Right cardiac atrium (tissue), 5 donors: ENCODE results near the gene CTR9. TPM values are rescaled to one million over a fixed set of nuclear protein-coding genes. Genes with fewer than 3 reads are reported as not detected.
A peak's percentile ranks its signal among the peaks of the same experiment; 100 is the strongest.

Source experiments
- ATAC-seq, 2 donors: fragments of 200-7000 bp; cut with Tn5 transposase; one replicate each; pipeline versions ENCODE4 v1.8.0 to v1.9.1; 2020; ENCODE audit warnings: moderate library complexity in 2 of 2, mild to moderate bottlenecking in 1 of 2
- DNase-seq, 3 donors: peaks; one replicate each; pipeline ENCODE4 v3.0.0-alpha.2; 2020
- H3K27ac ChIP-seq: one replicate; pipeline ENCODE4 v1.5.1; 2013; ENCODE audit warnings: mild to moderate bottlenecking, low read length, control low read depth, moderate library complexity
- H3K27me3 ChIP-seq: one replicate; pipeline ENCODE4 v1.6.1; 2013; ENCODE audit not compliant: control insufficient read depth, insufficient read depth
- H3K4me1 ChIP-seq: one replicate; pipeline ENCODE4 v1.6.1; 2013; ENCODE audit warnings: low read length; ENCODE audit not compliant: control insufficient read depth, insufficient read depth
- H3K4me3 ChIP-seq: one replicate; pipeline ENCODE4 v1.5.1; 2013; ENCODE audit warnings: low read length, control low read depth
- H3K9me3 ChIP-seq: one replicate; pipeline ENCODE4 v1.6.1; 2013; ENCODE audit warnings: low read length; ENCODE audit not compliant: control insufficient read depth
- WGBS: extraction: QIAGEN DNeasy Blood & Tissue Kit; methylation state at CpG from one replicate; pipeline ENCODE4 v1.1.7; 2013; 5-methylcytosine and 5-hydroxymethylcytosine counted together
- intact Hi-C, 4 donors: fragments of 100-400 bp; cut with DNase I; formaldehyde crosslinking; loops; one replicate each; pipeline versions ENCODE4 v1.11.0 to v1.14.0; 2022 to 2023
- long read RNA-seq, 4 donors: library from polyadenylated mRNA; unstranded; transcript quantifications; one replicate each; pipeline ENCODE4 v2.0.0, GENCODE V29; 2020 to 2021
- polyA plus RNA-seq: library from polyadenylated mRNA; stranded (reverse); fragments of 200-250 nt; gene quantifications from one replicate; pipeline ENCODE4 v1.2.3, GENCODE V29; 2013
- total RNA-seq, 4 donors: library from RNA; stranded (reverse); fragmentation: NEBNext Ultra II Directional; extraction: Animal tissue kit (Norgen Biotek cat#: 25700); gene quantifications; one replicate each; pipeline ENCODE4 v1.2.1, GENCODE V29; 2021
- donor health status: healthy with polysubstance abuse.
- donor health status: DM: no; HTN: yes; CAD: no.
- donor health status: DM: no; HTN: no; CAD: no.
- donor health status: DM: no; HTN: yes; CAD: no; lungs with severe emphysema.
- donor health status: DM: yes; HTN: yes; CAD: no.

Gene CTR9
- total RNA-seq: 10 to 100 TPM; 26.0 to 29.8 (median 28.1) TPM
- polyA plus RNA-seq: 14.1 TPM
- long read RNA-seq, donor 1, full-length matches to known transcripts: 10 of 40 reads
- long read RNA-seq, donor 1, partial matches to known transcripts: 27 of 40 reads
- long read RNA-seq, donor 1, other reads (novel, unspliced or antisense): 3 of 40 reads
- long read RNA-seq, donor 2, full-length matches to known transcripts: 23 of 31 reads
- long read RNA-seq, donor 2, partial matches to known transcripts: 6 of 31 reads
- long read RNA-seq, donor 2, other reads (novel, unspliced or antisense): 2 of 31 reads
- long read RNA-seq, donor 3, full-length matches to known transcripts: 14 of 155 reads
- long read RNA-seq, donor 3, partial matches to known transcripts: 130 of 155 reads
- long read RNA-seq, donor 3, other reads (novel, unspliced or antisense): 11 of 155 reads
- long read RNA-seq, donor 4, full-length matches to known transcripts: 18 of 21 reads
- long read RNA-seq, donor 4, partial matches to known transcripts: 1 of 21 reads
- long read RNA-seq, donor 4, other reads (novel, unspliced or antisense): 2 of 21 reads

DNA sequence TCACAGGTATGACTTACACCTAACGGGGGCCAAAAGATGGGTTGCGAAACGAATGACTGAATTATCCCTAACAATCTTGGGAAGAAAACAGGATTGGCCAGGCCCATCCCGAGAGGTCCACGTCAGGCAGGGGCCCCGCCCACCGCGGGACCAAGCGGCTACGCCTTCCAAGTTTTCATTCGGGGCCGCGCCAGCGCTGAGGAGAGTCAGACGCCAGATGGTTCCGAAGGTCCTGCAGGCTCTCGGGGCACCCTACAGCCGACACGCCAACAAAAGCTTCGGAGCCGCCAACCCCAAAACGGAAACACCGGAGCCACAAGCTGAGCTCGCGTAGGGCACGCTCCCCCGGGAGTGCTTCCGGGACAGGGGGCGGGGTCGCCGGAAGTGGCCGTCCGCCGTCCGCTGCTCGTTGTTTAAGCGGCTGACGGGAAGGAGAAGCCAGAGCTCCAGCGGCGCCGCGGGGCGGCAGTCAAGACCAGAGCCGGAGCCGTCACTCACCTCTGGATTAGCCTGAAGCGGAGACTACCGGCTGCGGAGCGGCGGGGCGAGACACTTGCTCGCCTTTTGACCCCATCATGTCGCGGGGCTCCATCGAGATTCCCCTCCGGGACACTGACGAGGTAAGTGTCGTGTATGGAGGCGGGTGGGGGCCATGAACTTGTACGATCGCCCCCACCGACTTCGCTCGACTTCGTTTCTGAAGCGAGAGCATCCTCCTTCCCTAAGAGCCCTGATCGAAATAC, at the start of gene CTR9:
TSS of gene CTR9 (plus strand) at position 409 of the 743 bp plus-strand sequence. CDS start at position 576, 167 bp downstream.
- Histone ChIP-seq H3K9me3 (no peaks in the 10 kb centered on the region), H3K27ac (peak within 1 kb of the TSS; percentile 99), H3K27me3 (no peaks in the 10 kb centered on the region), H3K4me3 (peak within 1 kb of the TSS; percentile 61), H3K4me1 (no peaks in the 10 kb centered on the region)
- WGBS: under 1% methylated on average over 67 of the region's 67 CpGs
- ATAC-seq (peak; percentile 97 to 98), DNase-seq (peak; percentile 94 to 98 (median 97))
- intact Hi-C loops: no loop called here

DNA sequence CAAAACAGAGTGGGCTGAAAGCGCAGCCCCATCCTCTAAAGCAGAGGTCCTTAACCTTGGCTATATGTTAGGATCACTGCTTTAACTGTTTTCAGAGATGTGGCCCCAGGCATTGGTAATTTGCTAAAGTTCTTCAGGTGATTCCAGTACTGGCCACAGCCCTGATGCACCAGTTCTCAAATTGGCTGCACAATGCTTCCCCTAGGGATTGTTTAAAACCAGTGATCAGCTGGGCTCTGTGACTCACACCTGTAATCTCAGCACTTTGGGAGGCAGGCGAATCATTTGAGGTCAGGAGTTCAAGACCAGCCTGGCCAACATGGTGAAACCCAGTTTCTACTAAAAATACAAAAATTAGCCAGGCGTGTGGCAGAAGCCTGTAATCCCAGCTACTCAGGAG, 49.1 kb upstream of the CTR9 start:
- no peak overlapping the region for H3K4me3 ChIP-seq
- no peaks in the 10 kb centered on the region for H3K27me3 ChIP-seq
- intact Hi-C loops: no loop called here
- no peak overlapping the region for H3K27ac ChIP-seq
- no peaks in the 10 kb centered on the region for H3K4me1 ChIP-seq
- H3K9me3 ChIP-seq: no peaks in the 10 kb centered on the region
- DNase-seq (no peak), ATAC-seq (no peak)
- 91% methylated on average over 3 of the region's 3 CpGs for WGBS

DNA sequence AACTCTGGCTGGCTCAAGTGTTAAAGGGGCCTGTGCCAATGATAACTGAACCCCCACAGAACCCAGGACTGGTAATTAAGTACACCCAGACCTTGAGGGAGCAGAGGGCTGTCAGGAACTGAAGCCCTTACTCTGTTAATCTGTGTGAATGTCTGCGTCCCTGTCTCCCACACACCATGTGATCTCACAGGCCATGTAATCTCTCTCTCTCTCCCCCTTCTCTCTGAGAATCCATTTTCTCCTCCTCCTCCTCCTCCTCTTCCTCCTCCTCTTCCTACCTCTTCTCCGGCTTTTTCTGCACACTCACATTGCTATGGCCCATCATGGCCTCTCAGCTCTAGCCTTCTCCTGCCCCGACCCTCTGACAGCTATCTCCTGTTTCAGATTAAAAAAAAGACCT, 42.9 kb upstream of the CTR9 start:
- Histone ChIP-seq H3K27me3 (no peaks in the 10 kb centered on the region), H3K4me3 (no peak overlapping the region), H3K9me3 (no peaks in the 10 kb centered on the region), H3K27ac (no peak overlapping the region), H3K4me1 (no peaks in the 10 kb centered on the region)
- DNase-seq: no peak
- no peak for ATAC-seq
- WGBS: 83% methylated on average over 3 of the region's 3 CpGs
- intact Hi-C loops: no loop called here

DNA sequence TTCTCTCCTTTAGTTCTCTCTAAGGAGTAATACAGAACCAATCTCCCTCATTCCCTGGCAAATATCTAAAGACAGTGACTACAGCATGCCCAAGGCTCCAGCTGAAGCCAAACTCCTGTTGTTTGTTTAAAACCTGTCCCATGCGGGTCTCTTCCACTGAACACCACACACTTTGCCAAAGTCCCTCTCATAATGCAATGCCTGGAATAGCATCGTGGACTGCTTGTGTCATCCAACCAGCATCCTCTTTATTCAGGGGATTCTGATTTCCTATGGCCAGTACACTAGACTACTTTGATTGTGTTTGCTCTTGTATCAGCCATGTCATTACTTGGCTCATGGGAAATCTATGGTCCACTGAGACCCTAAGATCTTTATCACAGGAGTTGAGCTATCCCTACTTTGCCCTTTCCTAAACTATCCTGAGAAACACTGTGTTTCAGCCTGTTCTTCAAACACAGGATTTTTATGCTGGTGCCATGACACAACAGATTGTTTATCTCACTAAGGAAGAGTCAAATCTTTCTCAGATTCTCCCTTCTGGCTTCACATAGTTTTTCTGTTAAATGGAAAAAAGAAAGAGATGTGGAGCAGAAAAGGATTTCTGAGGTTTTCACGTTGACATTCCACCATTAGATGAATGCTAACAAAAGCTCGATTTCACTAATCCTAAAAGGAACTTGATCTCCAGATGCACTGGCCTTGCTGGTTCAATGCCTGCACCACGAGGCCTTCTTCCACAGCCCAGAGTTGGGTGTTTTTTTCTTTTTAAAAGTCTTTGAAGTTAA, 41.6 kb upstream of the CTR9 start:
- ATAC-seq (no peak), DNase-seq (no peak)
- Histone ChIP-seq H3K27me3 (no peaks in the 10 kb centered on the region), H3K9me3 (no peaks in the 10 kb centered on the region), H3K4me1 (no peaks in the 10 kb centered on the region), H3K27ac (no peak overlapping the region), H3K4me3 (no peak overlapping the region)
- WGBS: 60% methylated on average over 5 of the region's 5 CpGs
- intact Hi-C loops: no loop called here

DNA sequence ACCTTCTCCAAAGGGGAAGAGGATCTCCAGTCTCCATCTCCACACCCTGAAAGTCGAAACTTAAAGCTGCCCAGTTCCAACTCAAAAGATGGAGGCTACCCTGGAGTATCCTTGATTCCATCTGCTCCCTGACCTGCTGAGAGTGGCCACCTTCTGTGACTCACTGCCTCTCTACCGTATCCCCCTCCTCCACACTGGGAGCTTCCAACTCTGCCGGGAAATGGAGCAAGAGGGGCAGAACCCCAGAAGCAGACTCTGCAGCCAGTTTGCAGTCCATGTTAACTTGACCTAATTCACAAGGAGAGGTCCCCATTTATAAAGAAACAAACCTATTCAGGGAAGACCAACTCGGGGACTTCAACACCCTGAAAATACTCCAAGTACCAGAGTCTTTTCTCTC, 35.5 kb upstream of the CTR9 start:
- 67% methylated on average over 4 of the region's 4 CpGs for WGBS
- H3K9me3 ChIP-seq: no peaks in the 10 kb centered on the region

DNA sequence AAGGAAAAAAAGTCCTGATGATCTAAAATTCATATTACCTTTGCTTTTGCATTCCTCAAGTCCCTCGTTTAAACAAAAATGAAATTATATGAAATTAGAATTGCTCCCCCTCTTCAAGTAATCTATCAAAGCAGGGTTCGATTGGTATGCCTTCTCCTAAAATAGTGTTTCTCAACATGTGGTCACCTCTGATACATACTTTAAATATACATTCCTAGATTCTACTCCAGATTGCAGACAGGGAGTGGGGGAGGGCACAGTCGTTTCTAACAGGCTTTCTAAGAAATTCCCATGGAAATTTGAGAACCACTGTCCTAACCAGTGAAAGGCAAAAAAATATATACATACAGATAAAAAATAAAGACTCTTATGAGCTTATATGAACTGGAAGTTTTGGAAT, 34.9 kb upstream of the CTR9 start:
- no peak for ATAC-seq
- intact Hi-C loops: no loop called here
- no peaks in the 10 kb centered on the region for H3K9me3 ChIP-seq
- no peak for DNase-seq
- no peaks in the 10 kb centered on the region for H3K27me3 ChIP-seq
- no peak overlapping the region for H3K27ac ChIP-seq
- no peak overlapping the region for H3K4me3 ChIP-seq
- no peaks in the 10 kb centered on the region for H3K4me1 ChIP-seq
- WGBS: 57% methylated on average over 3 of the region's 3 CpGs

More for the DNA sequence above, 35.5 kb upstream of the CTR9 start:
- no peaks in the 10 kb centered on the region for H3K27me3 ChIP-seq
- DNase-seq: no peak
- H3K27ac ChIP-seq: no peak overlapping the region
- H3K4me3 ChIP-seq: no peak overlapping the region
- no peaks in the 10 kb centered on the region for H3K4me1 ChIP-seq
- ATAC-seq: no peak
- intact Hi-C loops: no loop called here

DNA sequence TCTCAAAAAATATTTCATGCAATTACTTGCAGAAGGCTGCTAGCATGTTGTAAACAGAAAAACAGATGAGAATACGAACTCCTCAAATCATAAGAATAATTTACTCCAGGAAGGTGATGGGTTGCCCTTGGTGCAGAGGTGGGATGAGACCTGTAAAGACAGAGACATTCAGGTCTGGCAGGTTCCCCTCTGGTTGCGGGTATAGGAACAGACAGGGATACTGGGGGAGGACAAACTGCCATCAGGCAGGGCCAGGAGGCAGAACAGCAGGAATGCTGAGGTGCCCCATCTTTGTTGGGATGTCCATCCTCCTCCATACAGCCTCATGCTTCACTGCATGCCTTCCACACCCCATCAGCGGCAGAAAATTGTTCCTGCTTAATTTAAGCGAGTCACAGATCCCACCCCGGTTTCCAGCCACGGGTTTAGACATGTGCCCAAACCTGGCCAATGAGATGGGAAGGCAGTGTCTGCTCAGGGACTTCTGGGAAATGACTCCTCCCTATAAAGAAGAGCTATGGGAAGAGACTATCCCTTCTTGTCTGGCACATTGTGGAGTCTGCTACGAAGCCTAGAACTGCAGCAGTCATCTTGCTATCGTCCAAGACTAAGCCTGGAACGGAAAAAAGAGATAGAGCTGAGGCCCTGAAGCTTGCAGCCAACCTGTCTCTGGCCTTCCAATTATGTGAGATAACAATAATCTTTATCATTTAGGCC, 34.3 kb upstream of the CTR9 start:
- WGBS: 77% methylated on average over 9 of the region's 9 CpGs
- intact Hi-C loops: no loop called here
- no peak for ATAC-seq

DNA sequence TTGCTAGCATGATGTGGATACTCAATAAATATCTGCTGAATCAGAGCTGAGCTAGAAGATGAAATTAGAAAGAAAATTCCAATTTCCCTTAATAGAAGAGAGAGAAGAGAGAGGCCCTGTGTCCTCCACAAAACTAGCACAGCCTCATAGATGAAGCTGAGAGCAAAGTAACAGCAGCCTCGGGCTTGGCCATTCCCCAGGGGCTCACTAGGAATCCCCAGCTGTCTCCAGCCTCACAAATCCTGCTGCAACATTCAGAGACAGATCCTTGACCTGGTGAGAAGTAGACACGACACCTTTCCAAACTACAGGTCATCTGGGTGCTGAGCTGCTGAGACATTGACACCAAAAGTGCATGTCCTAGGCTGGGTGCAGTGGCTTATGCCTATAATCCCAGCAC, 31.4 kb upstream of the CTR9 start:
- intact Hi-C loops: no loop called here
- Histone ChIP-seq H3K9me3 (no peaks in the 10 kb centered on the region), H3K4me1 (no peaks in the 10 kb centered on the region), H3K27ac (no peak overlapping the region), H3K27me3 (no peaks in the 10 kb centered on the region), H3K4me3 (no peak overlapping the region)
- ATAC-seq (no peak), DNase-seq (no peak)
- WGBS: 77% methylated on average over 2 of the region's 2 CpGs

More for the DNA sequence above, 34.3 kb upstream of the CTR9 start:
- no peaks in the 10 kb centered on the region for H3K4me1 ChIP-seq
- no peaks in the 10 kb centered on the region for H3K9me3 ChIP-seq
- no peak for DNase-seq
- no peaks in the 10 kb centered on the region for H3K27me3 ChIP-seq
- no peak overlapping the region for H3K27ac ChIP-seq
- H3K4me3 ChIP-seq: no peak overlapping the region

DNA sequence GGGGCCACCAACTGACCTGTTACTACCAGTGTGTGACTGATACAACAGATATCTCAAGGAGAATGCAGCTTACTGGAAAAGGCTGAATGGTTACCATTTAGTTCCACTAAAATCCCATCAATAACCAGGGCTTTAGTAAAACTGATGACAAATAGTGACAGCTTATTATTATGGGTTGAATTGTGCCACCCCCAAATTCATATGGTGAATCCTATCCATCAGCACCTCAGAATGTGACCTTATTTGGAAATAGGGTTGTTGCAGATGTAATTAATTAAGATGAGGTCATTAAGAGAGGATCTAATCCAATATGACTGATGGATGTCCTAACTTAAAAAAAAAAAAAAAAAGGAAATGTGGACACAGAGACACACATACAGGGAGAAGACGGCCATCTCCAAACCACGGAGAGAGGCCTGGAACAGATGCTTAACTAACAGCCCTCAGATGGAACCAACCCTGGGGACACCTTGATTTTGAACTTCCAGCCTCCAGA, 30.1 kb upstream of the CTR9 start:
- no peak overlapping the region for H3K27ac ChIP-seq
- intact Hi-C loops: no loop called here
- no peaks in the 10 kb centered on the region for H3K4me1 ChIP-seq
- no peak overlapping the region for H3K4me3 ChIP-seq
- 89% methylated on average over 2 of the region's 2 CpGs for WGBS
- ATAC-seq (no peak), DNase-seq (no peak)
- no peaks in the 10 kb centered on the region for H3K9me3 ChIP-seq
- no peaks in the 10 kb centered on the region for H3K27me3 ChIP-seq

DNA sequence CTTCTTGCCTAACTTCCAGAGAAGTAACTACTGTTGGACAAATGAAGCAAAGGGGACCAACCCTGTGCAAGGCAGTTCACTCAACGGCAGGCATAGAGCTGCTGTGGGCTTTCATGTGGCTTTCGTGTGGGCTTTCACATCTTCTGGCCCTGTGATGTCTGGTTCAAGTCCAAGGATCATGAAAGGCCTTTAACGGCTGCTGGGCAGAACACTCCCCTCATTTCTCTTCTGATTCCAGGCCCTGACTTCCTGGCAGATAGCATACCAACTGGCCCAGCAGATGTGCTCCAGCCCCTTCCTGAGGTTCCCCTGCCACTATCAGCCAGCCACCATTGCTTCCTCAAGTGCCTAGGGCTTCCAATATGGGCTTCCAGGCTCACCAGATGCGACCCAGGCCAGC, 28.7 kb upstream of the CTR9 start:
- H3K4me1 ChIP-seq: peaks cover 3% of the 10 kb centered on the region
- H3K4me3 ChIP-seq: no peak overlapping the region
- no peak overlapping the region for H3K27ac ChIP-seq
- 64% methylated on average over 4 of the region's 4 CpGs for WGBS
- H3K9me3 ChIP-seq: no peaks in the 10 kb centered on the region
- intact Hi-C loops: no loop called here
- DNase-seq: no peak
- no peaks in the 10 kb centered on the region for H3K27me3 ChIP-seq
- ATAC-seq: no peak
